GM12872 (cell line): ENCODE results near the gene TRDMT1.

Experiments used
- CTCF ChIP-seq: IDR thresholded peaks from 3 replicates; pipeline ENCODE4 v1.5.1; 2011; ENCODE audit warnings: low read depth, mild to moderate bottlenecking, low read length, moderate library complexity; ENCODE audit not compliant: insufficient read depth

TRDMT1 gene

DNA sequence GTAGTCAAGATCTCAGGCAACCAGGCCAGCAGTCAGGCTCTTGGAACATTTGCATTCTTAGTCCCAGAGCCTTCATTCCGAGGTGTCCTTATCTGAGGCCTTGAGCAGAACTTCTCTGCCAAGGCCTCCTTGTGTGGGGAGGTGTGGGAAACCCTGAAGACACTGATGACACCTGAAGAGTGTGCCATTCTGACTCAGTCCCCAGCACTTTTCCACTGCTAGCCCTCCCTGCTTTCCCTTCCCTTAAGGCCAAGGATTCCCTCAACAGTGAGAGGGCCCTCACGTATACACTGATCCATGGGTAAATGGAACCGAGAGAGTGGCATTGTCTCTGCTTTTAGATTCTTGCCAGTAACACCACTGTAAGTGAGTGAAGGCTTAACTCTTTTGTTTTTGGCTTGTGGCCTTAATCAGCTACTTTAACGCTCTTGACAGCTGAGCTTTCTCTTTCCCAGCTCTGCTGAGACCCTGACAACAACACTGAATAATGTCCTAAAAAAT, 30.3 kb downstream of the TRDMT1 start:
- TF ChIP-seq CTCF = no peak

GRCh38 chr10:17169803-17170202, 31.7 kb downstream of the TRDMT1 start:
- TF ChIP-seq CTCF = no peak

DNA sequence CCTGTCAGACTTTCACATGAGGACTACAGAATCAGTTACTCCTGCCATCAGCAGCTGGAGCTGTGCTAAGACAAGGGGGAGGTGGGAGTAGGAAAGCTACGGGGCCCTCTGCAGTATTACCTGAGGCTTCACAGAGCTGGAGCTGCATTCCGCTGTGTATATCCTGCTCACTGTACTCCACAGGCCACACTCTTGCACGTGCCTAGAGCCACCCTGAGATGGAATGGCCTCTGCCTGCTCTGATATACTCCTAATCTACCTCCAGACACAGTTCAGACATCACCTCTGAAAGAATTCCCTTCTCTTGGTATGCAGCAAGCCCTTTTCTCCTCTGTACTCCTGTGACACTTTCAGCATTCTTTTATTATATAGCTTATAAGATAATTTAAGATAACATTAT, 34.8 kb downstream of the TRDMT1 start:
- TF ChIP-seq CTCF = no peak

- no peak for TF ChIP-seq CTCF
Measured at GRCh38 chr10:17162828-17163227, 38.6 kb downstream of the TRDMT1 start.

- TF ChIP-seq CTCF = no peak
Measured at GRCh38 chr10:17161775-17162174, 39.7 kb downstream of the TRDMT1 start.

GRCh38 chr10:17157024-17157423, 44.4 kb downstream of the TRDMT1 start:
- no peak for TF ChIP-seq CTCF

- no peak for TF ChIP-seq CTCF
Measured at GRCh38 chr10:17155826-17156225, 45.6 kb downstream of the TRDMT1 start.

DNA sequence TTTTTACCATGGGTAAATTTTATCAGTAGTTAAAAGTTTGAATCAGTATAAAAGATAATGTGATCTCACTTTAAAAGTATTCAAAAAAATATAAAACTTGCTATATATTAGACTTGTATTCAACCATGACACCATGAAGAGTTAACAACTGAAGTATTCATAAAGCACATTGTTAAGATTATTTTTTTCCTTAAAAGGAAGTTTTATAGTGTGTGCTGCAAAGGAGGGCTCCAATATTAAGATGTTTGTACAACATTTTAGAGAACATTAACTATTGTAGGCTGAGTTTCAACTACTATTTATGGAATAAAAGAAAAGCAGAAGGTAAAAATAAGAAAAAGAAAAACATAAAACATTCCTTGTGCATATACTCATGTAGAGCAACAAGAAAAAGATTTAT, 47.4 kb downstream of the TRDMT1 start:
- TF ChIP-seq CTCF = no peak
